K562 (cell line): ENCODE data around the gene ACKR3. TPM values are rescaled to one million over a fixed set of nuclear protein-coding genes. Genes with fewer than 3 reads are reported as not detected.

Experiments used
- ATAC-seq: fragments of 200-7000 bp; cut with Tn5 transposase; 3 replicates; pipeline ENCODE4 v1.9.1; 2020; ENCODE audit warnings: moderate library complexity
- BruUV-seq: library from RNA; stranded (reverse); fragments of 400-500 nt; replicated peaks from 2 replicates; lab custom pipeline; 2021; lab: Mats Ljungman, UMichigan
- CTCF ChIA-PET: fragments of 300-600 bp; formaldehyde crosslinking; extraction: SDS; loops from one replicate; lab custom pipeline; 2021; ENCODE audit warnings: low intra/inter-chr PET ratio; lab: Yijun Ruan, JAX
- POLR2A ChIA-PET: fragments of 300-600, 350-650 bp; sonication (Branson Sonifier 250); formaldehyde crosslinking; extraction: SDS; loops from one replicate; lab custom pipeline; 2021; ENCODE audit warnings: antibody characterized with exemption, inconsistent platforms; lab: Yijun Ruan, JAX
- DNase-seq, 4 experiments: peaks; one replicate each; pipeline versions ENCODE4 v3.0.0 to v3.0.0-alpha.2; 2011 to 2018; ENCODE audit warnings: low spot score in 3 of 4, mixed read lengths in 3 of 4; ENCODE audit errors: extremely low read depth in 1 of 4
- FAIRE-seq: peaks from 2 replicates; lab custom pipeline; 2011; peaks lifted over from hg19 to GRCh38; lab: Jason Lieb, UNC
- H2AFZ ChIP-seq: 2 replicates; pipeline ENCODE4 v1.6.0; 2011; ENCODE audit warnings: low read depth, low read length, control low read depth, inconsistent platforms
- H3K27ac ChIP-seq: fragments of 200-600 bp; 3 replicates; pipeline ENCODE4 v1.8.0; 2011; ENCODE audit warnings: low read depth, mild to moderate bottlenecking, control low read depth, inconsistent platforms, low read length, moderate library complexity, mixed read lengths; ENCODE audit errors: extremely low read depth
- H3K27me3 ChIP-seq, 2 experiments: fragments of 300-600 bp in 1 of 2; 2 replicates in 1 of 2; 3 replicates in 1 of 2; pipeline versions ENCODE4 v1.6.0 to v1.8.0; 2011; ENCODE audit warnings: inconsistent platforms in 2 of 2, low read length in 2 of 2, mild to moderate bottlenecking in 1 of 2, mixed read lengths in 1 of 2, moderate library complexity in 1 of 2; ENCODE audit not compliant: control insufficient read depth in 2 of 2, insufficient read depth in 2 of 2
- H3K36me3 ChIP-seq: fragments of 300-600 bp; 3 replicates; pipeline ENCODE4 v1.8.0; 2011; ENCODE audit warnings: mild to moderate bottlenecking, low read length, inconsistent platforms; ENCODE audit not compliant: control insufficient read depth, insufficient read depth
- H3K4me1 ChIP-seq, 2 experiments: fragments of 200-600 bp in 1 of 2; replicated peaks in 1 of 2; 2 replicates in 1 of 2; 3 replicates in 1 of 2; pipeline versions ENCODE4 v1.5.1 to v1.8.0; 2011; ENCODE audit warnings: inconsistent platforms in 2 of 2, low read length in 2 of 2, mild to moderate bottlenecking in 1 of 2, mixed read lengths in 1 of 2, moderate library complexity in 1 of 2; ENCODE audit not compliant: control insufficient read depth in 2 of 2, insufficient read depth in 2 of 2
- H3K4me2 ChIP-seq: 2 replicates; pipeline ENCODE4 v1.6.1; 2011; ENCODE audit warnings: low read length, control low read depth, inconsistent platforms, mixed read lengths; ENCODE audit not compliant: insufficient read depth
- H3K4me3 ChIP-seq: fragments of 200-600 bp; sonication (generic), shearing (Covaris generic); 2 replicates; pipeline ENCODE4 v1.5.1; 2016; ENCODE audit warnings: control low read depth, inconsistent platforms
- H3K79me2 ChIP-seq: fragments of 200-600 bp; 3 replicates; pipeline ENCODE4 v1.8.0; 2011; ENCODE audit warnings: low read length, inconsistent platforms; ENCODE audit not compliant: control insufficient read depth, insufficient read depth
- H3K9ac ChIP-seq, 2 experiments: 2 replicates each; pipeline versions ENCODE4 v1.6.0 to v1.6.1; 2011; ENCODE audit warnings: low read depth in 2 of 2, low read length in 2 of 2, control low read depth in 1 of 2, inconsistent platforms in 1 of 2, mild to moderate bottlenecking in 1 of 2, mixed read lengths in 1 of 2; ENCODE audit not compliant: insufficient read depth in 1 of 2
- H3K9me1 ChIP-seq: one replicate; pipeline ENCODE4 v1.6.0; 2011; ENCODE audit warnings: inconsistent platforms, mild to moderate bottlenecking, low read length, moderate library complexity; ENCODE audit not compliant: control insufficient read depth, insufficient read depth
- H3K9me3 ChIP-seq: replicated peaks from 2 replicates; pipeline ENCODE4 v1.5.1; 2011; ENCODE audit warnings: low read depth, low read length, inconsistent platforms; ENCODE audit not compliant: control insufficient read depth, insufficient read depth
- H4K20me1 ChIP-seq: replicated peaks from 2 replicates; pipeline ENCODE4 v1.6.1; 2011; ENCODE audit warnings: low read length, inconsistent platforms, mixed read lengths; ENCODE audit not compliant: control insufficient read depth, insufficient read depth
- PHF8 ChIP-seq: fragments of 200-600 bp; sonication (generic); IDR thresholded peaks from 2 replicates; pipeline ENCODE4 v1.6.1; 2012; ENCODE audit warnings: mixed run types, mild to moderate bottlenecking, inconsistent platforms, low read length, moderate library complexity, borderline replicate concordance
- ZNF280B ChIP-seq: fragments of 250-450 bp; sonication (Bioruptor Pico); IDR thresholded peaks from 2 replicates; pipeline ENCODE4 v1.5.1; 2021; ENCODE audit warnings: mild to moderate bottlenecking
- ZNF76 ChIP-seq: fragments of 250-450 bp; sonication (Bioruptor Pico); IDR thresholded peaks from 2 replicates; pipeline ENCODE4 v1.4.0; 2020; ENCODE audit warnings: mild to moderate bottlenecking, moderate library complexity, borderline replicate concordance
- ZZZ3 ChIP-seq: fragments of 450-650 bp; IDR thresholded peaks from 2 replicates; pipeline ENCODE4 v1.6.1; 2016; ENCODE audit warnings: antibody characterized with exemption, mild to moderate bottlenecking, moderate library complexity
- WGBS: fragments of 100-300 bp; shearing (Covaris generic); methylation state at CpG from one replicate; pipeline ENCODE4 v1.1.6; 2016; ENCODE audit warnings: low coverage, mixed read lengths; ENCODE audit not compliant: insufficient coverage; ENCODE audit errors: missing lambda C conversion rate; 5-methylcytosine and 5-hydroxymethylcytosine counted together
- in situ Hi-C: fragments of 300-500 bp; cut with MboI; formaldehyde crosslinking; loops from 4 replicates; pipeline ENCODE4 v1.15.0; 2018; ENCODE audit warnings: inconsistent platforms, mixed read lengths
- intact Hi-C: fragments of 100-400 bp; cut with micrococcal nuclease; formaldehyde crosslinking; loops from 2 replicates; pipeline ENCODE4 v1.14.2; 2022
- polyA plus RNA-seq, 8 experiments: library from polyadenylated mRNA; depleted of rRNA in 4 of 8; stranded (reverse) in 5 of 8; unstranded in 3 of 8; fragments of >200 nt; fragmentation: Nextera tagmentation in 2 of 8; fragmentation: Illumina TruSeq in 1 of 8; extraction: Ambion mirVana in 2 of 8; extraction: Trizol in 1 of 8; gene quantifications; 2 replicates each; pipeline versions ENCODE4 v1.2.1 to v1.2.3, GENCODE V29; 2011 to 2014; ENCODE audit warnings: inconsistent platforms in 1 of 8, missing spikeins in 1 of 8
- total RNA-seq, 7 experiments: library from RNA; depleted of rRNA in 6 of 7; stranded (reverse); fragments of >200 nt in 6 of 7; fragmentation: Illumina TruSeq in 2 of 7; extraction: Trizol in 2 of 7; gene quantifications; 2 replicates each; pipeline versions ENCODE4 v1.2.1 to v1.2.3, GENCODE V29; 2011 to 2021; ENCODE audit warnings: low replicate concordance in 1 of 7
- TF ChIP-seq, protein P1 (sequence below): sonication (generic); formaldehyde crosslinking; IDR thresholded peaks from 2 replicates; pipeline ENCODE4 v1.8.0; 2022; ENCODE audit warnings: missing genetic modification reagents, mild to moderate bottlenecking, moderate library complexity, borderline replicate concordance

Gene ACKR3
- total and polyA plus RNA-seq, 9 of the 15 experiments (the other 6 are each of a cell fraction or from before 2014, with no cell fraction given) = 0.07 TPM; not detected in 8

- TF ChIP-seq ZNF76 (CRISPR knock-in tag) (no peak), ZNF280B (CRISPR knock-in tag) (no peak), PHF8 (no peak), ZZZ3 (no peak)
- TF ChIP-seq, protein P1, sequence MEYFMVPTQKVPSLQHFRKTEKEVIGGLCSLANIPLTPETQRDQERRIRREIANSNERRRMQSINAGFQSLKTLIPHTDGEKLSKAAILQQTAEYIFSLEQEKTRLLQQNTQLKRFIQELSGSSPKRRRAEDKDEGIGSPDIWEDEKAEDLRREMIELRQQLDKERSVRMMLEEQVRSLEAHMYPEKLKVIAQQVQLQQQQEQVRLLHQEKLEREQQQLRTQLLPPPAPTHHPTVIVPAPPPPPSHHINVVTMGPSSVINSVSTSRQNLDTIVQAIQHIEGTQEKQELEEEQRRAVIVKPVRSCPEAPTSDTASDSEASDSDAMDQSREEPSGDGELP (CRISPR knock-in tag) = no peak
- no peak for ATAC-seq
- Histone ChIP-seq H3K4me3 (no peak overlapping the region), H3K4me2 (no peak overlapping the region), H4K20me1 (no peaks in the 10 kb centered on the region), H3K9me3 (no peaks in the 10 kb centered on the region), H3K4me1 (no peaks in the 10 kb centered on the region), H3K27ac (no peak overlapping the region), H3K79me2 (no peaks in the 10 kb centered on the region), H3K36me3 (no peaks in the 10 kb centered on the region), H2AFZ (no peak overlapping the region), H3K9ac (no peak overlapping the region), H3K9me1 (no peaks in the 10 kb centered on the region), H3K27me3 (peaks cover 0 to 16% of the 10 kb centered on the region in 2 experiments; a peak in 3 of 5 replicates)
- no peak for DNase-seq
- no peak for FAIRE-seq
- 0% methylated on average over 9 of the region's 9 CpGs for WGBS
- no TSS peak for BruUV-seq
- in situ Hi-C loops = no loop called here
- intact Hi-C loops = no loop called here
- POLR2A ChIA-PET = interaction anchor here (0.8 kb wide), 1 partner anchor 253 kb away, joined by 3 read pairs; no protein-coding TSS in a partner anchor
- CTCF ChIA-PET = no interaction called here
These were observed 31.3 kb downstream of the ACKR3 start for GRCh38 chr2:236600892-236601291.
